ENCODE data around the gene FKBP8. TPM values are rescaled to one million over a fixed set of nuclear protein-coding genes. Genes with fewer than 3 reads are reported as not detected.

FKBP8 gene
- total RNA-seq, 1 experiment from 2014 or later, result 261 TPM

GRCh38 chr19:18518639-18519038 lies 24.7 kb downstream of the FKBP8 start:
- peaks cover 18 to 34% of the 10 kb centered on the region in 2 experiments for H3K4me1 ChIP-seq (ENCODE audit: control insufficient read depth in 1 of 2, insufficient read depth in 2 of 2, low read length in 2 of 2)
- H3K27me3 ChIP-seq (ENCODE audit: insufficient read depth, low read length), result no peaks in the 10 kb centered on the region
- H3K9me2 ChIP-seq (ENCODE audit: insufficient read depth), result no peaks in the 10 kb centered on the region
- no peaks in the 10 kb centered on the region for H3K9me3 ChIP-seq (ENCODE audit: control insufficient read depth in 1 of 2, insufficient read depth in 1 of 2, low read depth in 1 of 2, low read length in 2 of 2)
- ChIA-PET POLR2A (no interaction called here), CTCF (interaction anchor here (1.3 kb wide), 1 partner anchor 36 kb away, joined by 3 read pairs; no protein-coding TSS in a partner anchor), RAD21 (ENCODE audit: low non-redundant PET in 1 of 2, low total read pairs in 2 of 2, uncharacterized antibody in 2 of 2, unreplicated experiment in 2 of 2) (no interaction called here)
- no peak overlapping the region for H2AFZ ChIP-seq (ENCODE audit: low read depth, low read length, poor library complexity, severe bottlenecking)
- TF ChIP-seq SIN3A (IDR thresholded peaks at IDR 0.05; ENCODE audit: low read depth) (no peak), POLR2A (IDR thresholded peaks at IDR 0.05; ENCODE audit: borderline replicate concordance, extremely low read depth, insufficient read depth, insufficient read length) (no peak), REST (IDR thresholded peaks at IDR 0.05; ENCODE audit: low read depth) (no peak), SRF (IDR thresholded peaks at IDR 0.05; ENCODE audit: low read depth) (no peak)
- no TSS peak for BruUV-seq (replicated peaks)
- H3K4me3 ChIP-seq (replicated peaks in 1 of 2; ENCODE audit: low read depth in 1 of 2, low read length in 2 of 2), result no peak overlapping the region
- no peaks in the 10 kb centered on the region; a peak in 2 of 4 replicates for H3K36me3 ChIP-seq (ENCODE audit: control insufficient read depth in 1 of 2, insufficient read depth in 2 of 2, low read length in 2 of 2)
- ATAC-seq (no peak), DNase-seq (ENCODE audit: low read depth, low spot score) (no peak)
- H3K79me2 ChIP-seq (ENCODE audit: insufficient read depth, low read length), result peaks cover 78% of the 10 kb centered on the region
- no peak overlapping the region for H3K27ac ChIP-seq (ENCODE audit: low read depth, low read length)
- intact Hi-C loops (cut with micrococcal nuclease), result no loop called here
- H4K20me1 ChIP-seq (ENCODE audit: insufficient read depth), result 0 out of 2 replicates have a peak, but pooled peaks cover 2% of the 10 kb centered on the region
- H3K4me2 ChIP-seq (ENCODE audit: low read length), result no peak overlapping the region
- H3K9ac ChIP-seq (ENCODE audit: low read length), result no peak overlapping the region

DNA sequence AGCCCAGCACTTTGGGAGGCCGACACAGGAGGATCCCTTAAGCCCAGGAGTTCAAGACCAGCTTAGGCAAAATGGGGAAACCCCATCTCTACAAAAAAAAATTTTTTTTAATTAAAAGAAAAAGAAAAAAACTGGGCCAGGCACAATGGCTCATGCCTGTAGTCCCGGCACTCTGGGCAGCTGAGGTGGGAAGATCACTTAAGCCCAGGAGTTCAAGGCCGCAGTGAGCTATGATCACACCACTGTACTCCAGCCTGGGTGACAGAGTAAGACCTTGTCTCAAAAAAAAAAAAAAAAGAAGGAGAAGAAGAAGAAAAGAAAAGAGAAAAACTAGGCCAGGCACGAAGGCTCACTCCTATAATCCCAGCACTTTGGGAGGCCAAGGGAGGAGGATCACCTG lies 25.8 kb downstream of the FKBP8 start:
- BruUV-seq (replicated peaks), result no TSS peak
- no peak overlapping the region for H3K4me2 ChIP-seq (ENCODE audit: low read length)

More for the DNA sequence above, 25.8 kb downstream of the FKBP8 start:
- Histone ChIP-seq H2AFZ (ENCODE audit: low read depth, low read length, poor library complexity, severe bottlenecking) (no peak overlapping the region), H3K9me3 (ENCODE audit: control insufficient read depth in 1 of 2, insufficient read depth in 1 of 2, low read depth in 1 of 2, low read length in 2 of 2) (no peaks in the 10 kb centered on the region), H3K27me3 (ENCODE audit: insufficient read depth, low read length) (no peaks in the 10 kb centered on the region), H3K27ac (ENCODE audit: low read depth, low read length) (no peak overlapping the region), H3K36me3 (ENCODE audit: control insufficient read depth in 1 of 2, insufficient read depth in 2 of 2, low read length in 2 of 2) (no peaks in the 10 kb centered on the region; a peak in 2 of 4 replicates), H3K4me1 (ENCODE audit: control insufficient read depth in 1 of 2, insufficient read depth in 2 of 2, low read length in 2 of 2) (peaks cover 15 to 28% of the 10 kb centered on the region in 2 experiments), H3K79me2 (ENCODE audit: insufficient read depth, low read length) (peaks cover 88% of the 10 kb centered on the region), H3K9ac (ENCODE audit: low read length) (no peak overlapping the region), H3K4me3 (replicated peaks in 1 of 2; ENCODE audit: low read depth in 1 of 2, low read length in 2 of 2) (no peak overlapping the region), H3K9me2 (ENCODE audit: insufficient read depth) (no peaks in the 10 kb centered on the region), H4K20me1 (ENCODE audit: insufficient read depth) (0 out of 2 replicates have a peak, but pooled peaks cover 2% of the 10 kb centered on the region)
- no peak for DNase-seq (ENCODE audit: low read depth, low spot score)
- ChIA-PET RAD21 (ENCODE audit: low non-redundant PET in 1 of 2, low total read pairs in 2 of 2, uncharacterized antibody in 2 of 2, unreplicated experiment in 2 of 2) (no interaction called here), POLR2A (no interaction called here), CTCF (no interaction called here)
- no peak for ATAC-seq
- intact Hi-C loops (cut with micrococcal nuclease), result no loop called here
- TF ChIP-seq CTCF (IDR thresholded peaks at IDR 0.05 in 2 of 3, conservative IDR thresholded peaks at IDR 0.05 in 1 of 3; ENCODE audit: borderline replicate concordance in 1 of 3, insufficient read depth in 1 of 3, low read depth in 2 of 3, low read length in 2 of 3) (no peak), FOSL1 (IDR thresholded peaks at IDR 0.05; ENCODE audit: low read depth) (no peak), SP1 (IDR thresholded peaks at IDR 0.05; ENCODE audit: low read depth) (no peak), RAD21 (IDR thresholded peaks at IDR 0.05; ENCODE audit: low read depth) (no peak), CBX3 (IDR thresholded peaks at IDR 0.05; ENCODE audit: low read depth) (no peak), POLR2AphosphoS5 (IDR thresholded peaks at IDR 0.05; ENCODE audit: low read depth, low read length) (no peak), CEBPB (IDR thresholded peaks at IDR 0.05; ENCODE audit: low read depth) (no peak), JUND (IDR thresholded peaks at IDR 0.05) (no peak)
- TF ChIP-seq, protein P1, sequence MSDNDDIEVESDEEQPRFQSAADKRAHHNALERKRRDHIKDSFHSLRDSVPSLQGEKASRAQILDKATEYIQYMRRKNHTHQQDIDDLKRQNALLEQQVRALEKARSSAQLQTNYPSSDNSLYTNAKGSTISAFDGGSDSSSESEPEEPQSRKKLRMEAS (IDR thresholded peaks at IDR 0.05), result no peak
